Testis (tissue), 2 donors: Measurements from ENCODE around the gene NPM1.

Experiments
- POLR2A ChIP-seq: fragments of 450-650 bp; IDR thresholded peaks from one replicate; pipeline ENCODE4 v1.6.1; 2017; ENCODE audit warnings: antibody characterized with exemption, mild to moderate bottlenecking, moderate library complexity
- TF ChIP-seq, protein P1 (sequence below), 3 experiments: fragments of 450-650 bp in 2 of 3; fragments of 200-600 bp in 1 of 3; sonication (generic) in 1 of 3; IDR thresholded peaks; one replicate each; pipeline ENCODE4 v1.5.1; 2016 to 2019; ENCODE audit warnings: antibody characterized with exemption in 3 of 3, mild to moderate bottlenecking in 2 of 3, moderate library complexity in 1 of 3

DNA sequence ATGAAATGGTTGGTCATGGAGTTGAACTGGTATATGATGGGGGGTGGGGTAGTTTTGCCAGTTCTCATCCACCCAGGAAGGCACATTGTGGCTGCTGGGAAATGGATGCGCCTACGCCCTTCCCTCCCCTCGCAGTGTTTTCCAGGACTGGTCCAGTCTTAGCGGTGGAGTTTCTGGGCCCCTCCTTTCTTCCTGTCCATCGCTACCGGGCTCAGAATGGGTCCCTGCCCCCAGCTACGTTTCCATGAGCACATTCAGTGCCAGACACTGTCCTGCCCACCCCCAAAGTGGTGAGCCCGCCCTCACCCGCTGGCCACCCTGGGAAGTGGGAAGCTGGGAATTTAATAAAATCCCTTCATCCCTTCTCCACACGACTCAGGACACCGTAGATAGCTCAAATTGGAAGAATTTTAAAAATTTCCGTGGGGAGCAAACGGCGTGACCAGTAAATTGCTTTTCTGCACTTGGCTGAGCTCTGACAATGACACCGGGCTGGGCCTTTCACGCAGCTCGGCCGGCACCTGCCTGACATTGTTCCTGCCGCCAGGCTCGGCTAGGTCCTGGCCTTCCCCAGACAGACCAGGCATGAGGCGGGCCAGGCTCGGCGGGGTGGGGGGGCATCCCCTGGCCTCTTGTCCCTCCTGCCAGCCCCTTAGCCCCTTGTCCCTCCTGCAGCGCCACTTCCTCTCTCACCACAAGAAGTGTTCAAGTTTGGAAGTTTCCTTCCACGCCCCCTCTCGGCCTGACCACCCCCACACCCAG is 35.4 kb downstream of the NPM1 start:
- TF ChIP-seq, protein P1, sequence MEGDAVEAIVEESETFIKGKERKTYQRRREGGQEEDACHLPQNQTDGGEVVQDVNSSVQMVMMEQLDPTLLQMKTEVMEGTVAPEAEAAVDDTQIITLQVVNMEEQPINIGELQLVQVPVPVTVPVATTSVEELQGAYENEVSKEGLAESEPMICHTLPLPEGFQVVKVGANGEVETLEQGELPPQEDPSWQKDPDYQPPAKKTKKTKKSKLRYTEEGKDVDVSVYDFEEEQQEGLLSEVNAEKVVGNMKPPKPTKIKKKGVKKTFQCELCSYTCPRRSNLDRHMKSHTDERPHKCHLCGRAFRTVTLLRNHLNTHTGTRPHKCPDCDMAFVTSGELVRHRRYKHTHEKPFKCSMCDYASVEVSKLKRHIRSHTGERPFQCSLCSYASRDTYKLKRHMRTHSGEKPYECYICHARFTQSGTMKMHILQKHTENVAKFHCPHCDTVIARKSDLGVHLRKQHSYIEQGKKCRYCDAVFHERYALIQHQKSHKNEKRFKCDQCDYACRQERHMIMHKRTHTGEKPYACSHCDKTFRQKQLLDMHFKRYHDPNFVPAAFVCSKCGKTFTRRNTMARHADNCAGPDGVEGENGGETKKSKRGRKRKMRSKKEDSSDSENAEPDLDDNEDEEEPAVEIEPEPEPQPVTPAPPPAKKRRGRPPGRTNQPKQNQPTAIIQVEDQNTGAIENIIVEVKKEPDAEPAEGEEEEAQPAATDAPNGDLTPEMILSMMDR (IDR thresholded peaks at IDR 0.05), result no peak
- TF ChIP-seq POLR2A, result no peak
